Left renal pelvis (tissue), 4 donors: Measurements from ENCODE around the gene CYSTM1. TPM values are rescaled to one million over a fixed set of nuclear protein-coding genes. Genes with fewer than 3 reads are reported as not detected.
"Not testable (repeated sequence)": the region's sequence is repeated elsewhere in the genome, so short reads cannot be mapped to it uniquely, and the experiment has no call there.

Experiments
- DNase-seq, 4 donors: peaks; one replicate each; pipeline ENCODE4 v3.0.0-alpha.2; 2013; ENCODE audit warnings: low read depth in 4 of 4, low spot score in 3 of 4
- polyA plus RNA-seq, 4 donors: library from polyadenylated mRNA; unstranded; fragments of 120-200 nt; gene quantifications; one replicate each; pipeline ENCODE4 v1.2.1, GENCODE V29; 2013; ENCODE audit not compliant: insufficient read length in 4 of 4

The CYSTM1 gene
- polyA plus RNA-seq, 4 donors = 20.3 to 67.4 (median 65.4) TPM

- no peak for DNase-seq
These were observed 27.5 kb upstream of the CYSTM1 start for GRCh38 chr5:140147460-140147859.

- DNase-seq = no peak
These were observed 26.5 kb upstream of the CYSTM1 start for GRCh38 chr5:140148508-140148907.

- DNase-seq = no peak
These were observed 24.8 kb upstream of the CYSTM1 start for GRCh38 chr5:140150201-140150600.

GRCh38 chr5:140151144-140152021 is 23.6 kb upstream of the CYSTM1 start:
- no peak for DNase-seq

- no peak for DNase-seq
These were observed 22.7 kb upstream of the CYSTM1 start for GRCh38 chr5:140152022-140152999.

GRCh38 chr5:140153255-140153654 is 21.7 kb upstream of the CYSTM1 start:
- no peak for DNase-seq

GRCh38 chr5:140153905-140154304 is 21.1 kb upstream of the CYSTM1 start:
- no peak for DNase-seq

GRCh38 chr5:140154710-140155381 is 20.1 kb upstream of the CYSTM1 start:
- DNase-seq = not testable (repeated sequence)

- DNase-seq = peak; percentile 66 to 76 (median 74)
These were observed 17.8 kb upstream of the CYSTM1 start for GRCh38 chr5:140157032-140157781.

GRCh38 chr5:140159014-140159927 is 15.7 kb upstream of the CYSTM1 start:
- no peak for DNase-seq

- DNase-seq = no peak
These were observed 12.7 kb upstream of the CYSTM1 start for GRCh38 chr5:140162275-140162674.

GRCh38 chr5:140162781-140163180 is 12.2 kb upstream of the CYSTM1 start:
- DNase-seq = no peak

GRCh38 chr5:140165101-140165922 is 9.7 kb upstream of the CYSTM1 start:
- DNase-seq = no peak

- DNase-seq = no peak
These were observed 9.1 kb upstream of the CYSTM1 start for GRCh38 chr5:140165923-140166270.

- no peak for DNase-seq
These were observed 8.1 kb upstream of the CYSTM1 start for GRCh38 chr5:140166911-140167310.

- DNase-seq = no peak
These were observed 6.6 kb upstream of the CYSTM1 start for GRCh38 chr5:140168371-140168770.

- no peak for DNase-seq
These were observed 5.6 kb upstream of the CYSTM1 start for GRCh38 chr5:140169410-140169809.

- no peak for DNase-seq
These were observed 2.5 kb upstream of the CYSTM1 start for GRCh38 chr5:140172483-140172882.
